IPS-18c (cell line): Measurements from ENCODE around the gene ZNF649.
"Not testable (repeated sequence)": the region's sequence is repeated elsewhere in the genome, so short reads cannot be mapped to it uniquely, and the experiment has no call there.

Experiments used
- H3K4me3 ChIP-seq: 2 replicates; pipeline ENCODE4 v1.7.0; 2013; ENCODE audit warnings: low read depth, mild to moderate bottlenecking, low read length, moderate library complexity; ENCODE audit not compliant: insufficient read depth
- H3K9me3 ChIP-seq: one replicate; pipeline ENCODE4 v1.6.1; 2013; ENCODE audit warnings: mild to moderate bottlenecking, low read length, moderate library complexity; ENCODE audit not compliant: control insufficient read depth, insufficient read depth

Gene ZNF649

DNA sequence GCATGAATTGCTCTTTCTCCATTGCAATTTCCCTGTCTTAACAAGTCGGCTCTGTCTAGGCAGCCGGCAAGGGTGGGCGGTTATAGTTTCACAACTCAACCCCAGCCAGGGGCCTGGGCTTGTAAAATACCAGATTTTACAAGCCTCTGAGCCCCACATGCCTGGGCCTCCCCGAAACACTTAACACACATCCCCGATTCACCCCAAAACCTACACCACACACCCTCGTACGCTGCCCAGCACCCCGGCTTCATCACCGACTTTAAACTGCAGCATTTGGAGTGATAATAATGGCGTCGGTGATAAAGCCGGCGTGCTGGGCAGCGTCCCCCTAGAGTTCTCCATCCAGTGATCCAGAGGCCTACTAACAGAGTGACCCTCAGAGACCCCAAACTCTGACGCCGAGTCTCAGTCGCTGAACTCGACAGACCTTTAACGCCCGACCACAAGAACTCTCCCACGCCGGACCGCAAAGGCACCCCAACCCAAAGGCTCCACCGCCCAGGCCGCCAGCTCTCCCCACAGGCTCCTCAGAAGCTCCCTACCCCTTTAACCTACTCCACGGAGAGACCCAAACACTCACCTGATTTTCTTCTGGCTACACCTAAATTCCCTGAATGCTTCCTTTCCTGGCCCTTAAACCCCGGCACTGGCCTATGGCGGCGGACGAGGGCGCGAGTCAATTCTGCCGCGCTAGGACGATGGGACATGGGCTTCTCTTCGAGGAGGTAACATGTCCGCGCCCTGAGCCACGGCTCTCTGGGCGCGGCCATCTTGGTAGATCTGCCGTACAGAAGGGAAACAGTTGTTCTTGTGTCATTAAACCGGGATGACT, at the start of gene ZNF649:
TSS of gene ZNF649 (minus strand) at position 687 of the 835 bp plus-strand sequence. CDS start 4,910 bp downstream, outside the sequence.
- Histone ChIP-seq H3K9me3 (peaks cover 13% of the 10 kb centered on the region), H3K4me3 (peak within 1 kb of the TSS; percentile 93)

DNA sequence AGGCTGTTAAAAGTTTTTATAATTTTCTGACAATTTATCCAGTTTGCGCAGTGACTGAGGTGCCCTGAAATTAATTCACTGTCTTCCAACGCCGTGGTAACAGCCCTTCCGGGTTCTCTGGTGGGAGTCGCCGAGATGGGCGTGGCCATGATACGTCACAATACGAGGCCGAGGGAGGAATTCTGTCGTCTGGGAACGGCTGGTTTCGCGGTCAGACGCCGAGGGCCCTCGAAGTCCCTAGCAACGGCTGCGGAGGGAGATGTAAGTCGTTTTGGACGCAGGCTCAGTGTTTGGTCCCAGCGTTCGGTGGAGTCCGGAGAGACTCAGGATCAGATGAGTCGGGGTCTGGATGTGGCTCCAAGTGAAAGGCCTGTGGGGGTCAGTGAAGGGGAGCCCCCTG, 44.2 kb upstream of the ZNF649 start:
- no peak overlapping the region for H3K4me3 ChIP-seq
- peaks cover 32% of the 10 kb centered on the region for H3K9me3 ChIP-seq

DNA sequence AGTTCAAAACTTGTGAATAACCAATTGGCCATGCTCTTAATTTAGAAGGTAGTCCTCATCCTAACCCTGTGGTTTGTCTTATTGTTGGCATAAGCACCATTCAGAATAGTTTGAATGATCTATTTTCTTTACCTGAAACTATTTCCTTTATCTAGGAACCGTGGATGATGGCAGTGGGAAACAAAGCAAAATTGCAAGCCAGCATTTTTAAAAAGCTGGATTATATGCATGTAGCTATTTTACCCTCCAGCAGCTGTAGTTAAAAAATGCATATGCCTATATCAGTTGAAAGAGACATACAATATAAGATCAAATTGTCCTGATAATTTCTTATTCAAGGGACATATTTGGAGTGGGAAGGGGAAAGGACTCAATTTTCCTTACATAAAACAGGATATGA, 41.8 kb upstream of the ZNF649 start:
- Histone ChIP-seq H3K9me3 (peaks cover 34% of the 10 kb centered on the region), H3K4me3 (no peak overlapping the region)

DNA sequence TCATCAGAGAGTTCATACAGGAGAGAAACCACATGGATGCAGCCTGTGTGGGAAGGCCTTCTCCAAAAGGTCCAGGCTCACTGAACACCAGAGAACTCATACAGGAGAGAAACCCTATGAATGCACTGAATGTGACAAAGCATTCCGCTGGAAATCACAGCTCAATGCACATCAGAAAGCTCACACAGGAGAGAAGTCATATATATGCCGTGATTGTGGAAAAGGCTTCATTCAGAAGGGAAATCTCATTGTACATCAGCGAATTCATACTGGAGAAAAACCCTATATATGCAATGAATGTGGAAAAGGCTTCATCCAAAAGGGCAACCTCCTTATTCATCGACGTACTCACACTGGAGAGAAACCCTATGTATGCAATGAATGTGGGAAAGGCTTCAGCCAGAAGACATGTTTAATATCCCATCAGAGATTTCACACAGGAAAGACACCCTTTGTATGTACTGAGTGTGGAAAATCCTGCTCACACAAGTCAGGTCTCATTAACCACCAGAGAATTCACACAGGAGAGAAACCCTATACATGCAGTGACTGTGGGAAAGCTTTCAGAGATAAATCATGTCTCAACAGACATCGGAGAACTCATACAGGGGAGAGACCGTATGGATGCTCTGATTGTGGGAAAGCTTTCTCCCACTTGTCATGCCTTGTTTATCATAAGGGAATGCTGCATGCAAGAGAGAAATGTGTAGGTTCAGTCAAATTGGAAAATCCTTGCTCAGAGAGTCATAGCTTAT, 40.2 kb upstream of the ZNF649 start:
- Histone ChIP-seq H3K9me3 (peaks cover 43% of the 10 kb centered on the region), H3K4me3 (no peak overlapping the region)

DNA sequence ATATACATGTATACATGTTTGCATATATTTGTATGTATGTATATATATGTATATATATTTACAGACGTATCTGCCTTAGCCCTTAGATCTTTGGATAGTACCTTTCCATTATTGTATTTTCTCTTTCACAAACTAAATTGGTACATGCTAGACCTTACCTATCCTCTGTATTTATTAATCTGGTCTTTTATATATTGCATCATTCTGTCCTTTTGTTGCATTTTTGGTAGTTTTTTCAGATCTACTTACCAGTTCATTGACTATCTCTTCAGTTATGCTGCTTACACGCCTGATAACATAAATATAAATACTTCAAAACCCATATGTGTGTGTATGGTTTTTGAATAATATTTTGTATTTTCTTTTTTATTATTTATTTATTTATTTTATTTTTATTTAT, 34.1 kb upstream of the ZNF649 start:
- H3K9me3 ChIP-seq, result peaks cover 19% of the 10 kb centered on the region
- H3K4me3 ChIP-seq, result no peak overlapping the region

DNA sequence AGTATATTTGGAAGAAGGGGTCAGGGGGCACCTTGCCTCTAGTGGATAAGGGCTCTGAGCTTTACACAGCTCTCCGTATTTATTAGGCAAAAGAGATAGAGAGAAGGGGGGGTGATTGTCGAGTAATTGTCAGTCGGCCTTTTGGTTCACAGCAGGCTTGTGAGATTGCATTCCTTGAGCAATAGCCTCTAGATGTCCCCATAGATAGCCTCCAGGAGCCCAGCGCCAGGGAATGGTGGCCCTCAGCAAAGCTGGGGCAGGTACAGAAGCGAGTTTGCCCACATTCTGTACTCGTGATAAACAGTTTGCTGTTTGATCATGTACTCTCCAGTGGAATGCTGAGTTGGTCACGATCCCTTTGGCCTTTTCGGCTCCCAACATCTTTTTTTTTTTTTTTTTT, 27.1 kb upstream of the ZNF649 start:
- H3K4me3 ChIP-seq, result no peak overlapping the region
- H3K9me3 ChIP-seq, result no peaks in the 10 kb centered on the region

DNA sequence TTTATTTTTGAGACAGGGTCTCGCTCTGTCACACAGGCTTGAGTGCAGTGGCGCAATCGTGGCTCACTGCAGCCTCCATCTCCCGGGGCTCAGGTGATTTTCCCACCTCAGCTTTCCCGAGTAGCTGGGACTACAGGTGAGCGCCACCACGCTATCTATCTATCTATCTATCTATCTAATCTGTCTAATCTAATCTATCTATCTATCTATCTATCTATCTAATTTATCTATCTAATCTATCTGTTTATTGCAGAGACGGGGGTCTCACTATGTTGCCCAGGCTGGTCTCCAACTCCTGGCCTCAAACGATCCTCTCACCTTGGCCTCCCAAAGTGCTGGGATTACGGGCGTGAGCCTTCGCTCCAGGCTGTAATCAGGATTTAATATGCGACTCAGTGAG, 23.0 kb upstream of the ZNF649 start:
- peaks cover 7% of the 10 kb centered on the region for H3K9me3 ChIP-seq
- H3K4me3 ChIP-seq, result peak overlapping the region; percentile 68

DNA sequence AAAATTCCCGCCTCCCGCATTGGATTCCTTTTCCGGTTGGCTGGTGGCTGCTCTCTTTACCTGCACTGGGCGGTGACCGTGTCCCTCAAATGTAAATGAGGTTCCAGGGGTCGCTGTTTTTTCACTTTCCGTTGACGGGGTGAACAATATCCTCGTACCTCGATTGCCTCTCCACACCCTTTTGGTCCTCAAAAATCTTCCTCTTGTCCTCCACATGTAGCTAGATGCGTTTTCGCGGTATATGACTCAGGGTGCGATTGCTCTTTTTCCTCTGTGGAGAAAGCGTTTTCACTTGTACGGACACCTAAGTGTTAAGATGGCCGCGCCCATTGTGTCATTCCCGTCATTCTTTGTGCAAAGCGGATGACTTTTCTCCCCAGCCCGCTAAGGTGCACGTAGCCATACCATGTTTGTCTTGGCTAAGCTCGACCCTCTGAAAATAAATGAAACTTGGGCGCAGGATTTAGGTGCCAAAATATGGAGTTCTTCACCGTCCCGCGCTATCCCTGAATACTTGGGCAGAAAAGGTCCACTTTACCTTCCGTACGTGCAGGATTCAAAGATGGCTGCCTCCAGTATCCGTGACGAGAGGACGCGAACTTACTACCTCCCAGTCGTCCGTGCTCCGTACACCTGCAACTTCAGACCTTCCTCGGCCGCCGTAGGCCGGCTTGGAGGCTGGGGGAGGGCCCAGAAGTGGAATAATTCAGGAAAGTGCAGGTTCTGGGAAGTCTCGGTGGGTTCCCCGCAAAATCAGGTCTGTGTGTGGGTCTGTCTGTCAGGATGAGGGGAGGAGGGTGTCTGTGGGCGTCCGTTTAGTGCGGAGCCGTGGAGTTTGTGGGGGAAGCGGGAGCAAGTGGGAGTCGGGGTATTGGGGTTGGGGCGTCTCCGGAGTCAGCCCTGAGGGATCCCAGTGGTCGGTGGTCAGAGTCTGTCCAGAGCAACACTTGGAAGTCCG, 22.2 kb upstream of the ZNF649 start, which contains the start of gene ZNF613:
TSS of gene ZNF613 (plus strand) at position 689 of the 958 bp plus-strand sequence. CDS start 8,749 bp downstream, outside the sequence.
- peak within 1 kb of the TSS; percentile 68 for H3K4me3 ChIP-seq
- peaks cover 12% of the 10 kb centered on the region for H3K9me3 ChIP-seq

DNA sequence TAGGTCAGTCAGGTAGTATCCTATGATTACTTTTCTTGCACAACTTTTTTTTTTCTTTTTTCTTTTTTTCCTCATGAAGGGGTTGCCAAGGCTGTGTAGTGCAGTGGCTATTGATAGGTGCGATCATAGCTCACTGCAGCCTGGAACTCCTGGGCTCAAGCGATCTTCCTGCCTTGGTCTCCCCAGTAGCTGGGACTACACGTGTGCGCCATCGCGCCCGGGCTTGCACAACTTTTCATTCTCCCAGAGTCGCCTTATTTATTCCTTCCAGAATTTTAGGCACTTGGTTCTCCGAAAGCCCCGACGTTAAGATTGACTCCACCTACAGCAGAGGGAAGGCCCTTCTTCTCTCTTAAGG, 21.6 kb upstream of the ZNF649 start:
- Histone ChIP-seq H3K9me3 (peaks cover 15% of the 10 kb centered on the region), H3K4me3 (peak overlapping the region; percentile 68; the same call in 1 of the 2 replicates)

DNA sequence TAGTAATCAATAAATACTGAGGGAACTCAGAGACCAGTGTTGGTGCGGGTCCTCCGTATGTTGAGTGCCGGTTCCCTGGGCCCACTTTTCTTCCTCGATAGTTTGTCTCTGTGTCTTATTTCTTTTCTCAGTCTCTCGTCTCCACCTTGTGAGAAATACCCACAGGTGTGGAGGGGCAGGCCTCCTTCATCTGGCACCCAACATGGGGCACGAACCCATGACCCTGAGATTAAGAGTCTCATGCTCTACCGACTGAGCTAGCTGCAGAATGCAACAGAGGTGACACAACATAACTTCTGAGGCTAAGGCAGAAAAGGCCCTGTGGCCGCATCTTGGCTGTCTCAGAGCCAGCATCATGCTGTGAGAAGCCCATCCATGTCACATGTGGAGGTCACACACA, 17.1 kb upstream of the ZNF649 start:
- peaks cover 26% of the 10 kb centered on the region for H3K9me3 ChIP-seq
- H3K4me3 ChIP-seq, result no peak overlapping the region

DNA sequence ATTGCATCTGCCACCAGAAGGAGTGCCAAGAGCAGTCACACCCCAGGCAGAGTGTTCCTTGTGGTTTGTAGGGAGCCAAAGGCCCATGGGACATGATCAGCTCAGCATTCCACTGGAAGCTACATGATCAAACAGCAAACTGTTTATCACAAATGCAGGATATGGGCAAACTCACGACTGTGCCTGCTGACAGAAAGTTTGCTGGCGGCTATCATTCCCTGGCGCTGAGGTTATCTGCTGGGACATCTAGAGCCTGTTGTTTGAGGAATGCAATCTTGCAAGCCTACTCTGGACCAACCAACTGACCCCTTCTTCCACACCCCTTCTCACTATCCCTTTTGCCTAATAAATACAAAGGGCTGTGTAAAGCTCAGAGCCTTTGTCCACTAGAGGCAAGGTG, 14.8 kb upstream of the ZNF649 start:
- H3K9me3 ChIP-seq, result peaks cover 39% of the 10 kb centered on the region
- no peak overlapping the region for H3K4me3 ChIP-seq

DNA sequence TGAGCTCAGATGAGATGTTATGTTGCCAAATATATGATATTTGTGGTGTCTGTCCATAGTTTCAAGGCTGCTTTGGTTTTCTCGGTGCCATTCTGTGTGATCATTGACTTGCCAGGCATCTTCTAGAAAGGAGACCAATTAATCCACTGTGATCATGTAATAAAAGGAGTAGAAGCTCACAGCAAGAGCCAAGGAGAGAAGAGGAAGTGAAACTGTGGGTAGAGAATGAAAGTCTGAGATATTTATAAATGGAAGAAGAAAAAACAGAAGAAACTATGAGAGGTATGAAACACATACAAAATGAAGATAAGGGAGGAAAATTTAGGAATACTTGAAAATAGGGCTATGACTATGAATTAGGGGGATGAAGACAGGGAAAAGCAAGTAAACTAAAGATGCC, 11.3 kb upstream of the ZNF649 start:
- Histone ChIP-seq H3K9me3 (peaks cover 28% of the 10 kb centered on the region), H3K4me3 (no peak overlapping the region)

DNA sequence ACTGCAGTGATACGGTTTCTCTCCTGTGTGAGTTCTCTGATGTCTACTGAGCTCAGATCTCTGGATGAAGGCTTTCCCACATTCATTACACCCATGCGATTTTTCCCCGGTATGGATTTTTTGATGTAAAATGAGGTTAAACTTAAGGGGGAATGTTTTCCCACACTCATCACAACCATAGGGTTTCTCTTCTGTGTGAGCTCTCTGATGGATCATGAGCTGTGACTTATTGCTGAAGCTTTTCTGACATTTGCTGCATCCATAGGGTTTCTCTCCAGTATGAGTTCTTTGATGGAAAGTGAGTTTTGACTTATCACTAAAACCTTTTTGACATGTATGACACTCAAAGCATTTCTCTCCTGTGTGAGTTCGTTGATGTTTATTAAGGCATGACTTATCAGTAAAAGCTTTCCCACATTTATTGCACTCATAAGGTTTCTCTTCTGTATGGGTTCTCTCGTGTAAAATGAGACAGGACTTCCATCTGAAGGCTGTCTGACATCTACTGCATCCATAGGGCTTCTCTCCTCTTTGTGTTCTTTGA, 10.6 kb upstream of the ZNF649 start:
- H3K9me3 ChIP-seq, result peaks cover 23% of the 10 kb centered on the region
- no peak overlapping the region for H3K4me3 ChIP-seq

DNA sequence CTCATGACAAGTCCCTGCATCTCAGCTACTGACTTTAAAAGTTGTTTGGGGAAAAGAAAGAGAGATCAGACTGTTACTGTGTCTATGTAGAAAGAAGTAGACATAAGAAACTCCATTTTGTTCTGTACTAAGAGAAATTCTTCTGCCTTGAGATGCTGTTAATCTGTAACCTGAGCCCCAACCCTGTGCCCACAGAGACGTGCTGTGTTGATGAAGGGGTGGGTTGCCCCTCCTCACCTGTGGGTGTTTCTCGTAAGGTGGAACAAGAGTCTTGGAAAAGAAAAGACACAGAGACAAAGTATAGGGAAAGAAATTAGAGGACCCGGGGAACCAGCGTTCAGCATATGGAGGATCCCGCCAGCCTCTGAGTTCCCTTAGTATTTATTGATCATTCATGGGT, 3.2 kb upstream of the ZNF649 start:
- peak overlapping the region; percentile 22 for H3K4me3 ChIP-seq
- H3K9me3 ChIP-seq, result not testable (repeated sequence)

DNA sequence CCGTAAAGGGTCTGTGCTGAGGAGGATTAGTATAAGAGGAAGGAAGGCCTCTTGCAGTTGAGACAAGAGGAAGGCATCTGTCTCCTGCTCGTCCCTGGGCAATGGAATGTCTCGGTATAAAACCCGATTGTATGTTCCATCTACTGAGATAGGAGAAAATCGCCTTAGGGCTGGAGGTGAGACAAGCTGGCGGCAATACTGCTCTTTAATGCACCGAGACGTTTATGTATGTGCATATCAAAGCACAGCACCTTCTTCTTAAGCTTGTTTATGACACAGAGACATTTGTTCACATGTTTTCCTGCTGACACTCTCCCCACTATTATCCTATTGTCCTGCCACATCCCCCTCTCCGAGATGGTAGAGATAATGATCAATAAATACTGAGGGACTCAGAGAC, 1.3 kb upstream of the ZNF649 start:
- H3K4me3 ChIP-seq, result peak overlapping the region; percentile 34; the same call in 1 of the 2 replicates
- not testable (repeated sequence) for H3K9me3 ChIP-seq

DNA sequence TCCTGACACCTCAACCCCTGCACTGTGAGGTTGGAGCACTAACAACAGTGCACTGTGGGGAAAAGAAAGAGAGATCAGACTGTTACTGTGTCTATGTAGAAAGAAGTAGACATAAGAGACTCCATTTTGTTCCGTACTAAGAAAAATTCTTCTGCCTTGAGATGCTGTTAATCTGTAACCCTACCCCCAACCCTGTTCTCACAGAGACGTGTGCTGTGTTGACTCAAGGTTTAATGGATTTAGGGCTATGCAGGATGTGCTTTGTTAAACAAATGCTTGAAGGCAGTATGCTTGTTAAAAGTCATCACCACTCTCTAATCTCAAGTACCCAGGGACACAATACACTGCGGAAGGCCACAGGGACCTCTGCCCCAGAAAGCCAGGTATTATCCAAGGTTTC, 822 bp upstream of the ZNF649 start:
- Histone ChIP-seq H3K9me3 (peaks cover 12% of the 10 kb centered on the region), H3K4me3 (peak overlapping the region; percentile 34; the same call in 1 of the 2 replicates)

DNA sequence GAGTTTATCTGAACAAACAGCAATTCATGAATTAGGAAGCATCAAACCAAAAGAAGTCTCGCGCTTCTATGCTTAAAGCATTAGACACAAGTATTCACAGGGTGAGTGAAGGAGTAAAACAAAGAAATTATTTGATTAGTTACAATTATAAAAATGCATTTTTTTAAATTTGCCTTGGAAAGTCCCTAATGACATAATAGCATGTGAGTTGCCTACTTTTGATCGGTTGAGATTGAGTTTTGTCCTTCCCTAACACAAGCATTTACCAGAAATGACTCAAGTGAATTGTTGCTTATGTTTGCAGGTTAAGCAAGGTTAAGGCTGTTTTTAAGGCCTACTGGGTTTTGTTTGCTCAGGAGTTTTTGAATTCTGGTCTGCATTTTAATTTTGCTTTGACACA, 389 bp upstream of the ZNF649 start:
- Histone ChIP-seq H3K4me3 (peak overlapping the region; percentile 32; the same call in 1 of the 2 replicates), H3K9me3 (peaks cover 14% of the 10 kb centered on the region)
